ENCODE measurements around the gene NTPCR.
"Not testable (repeated sequence)": the region's sequence is repeated elsewhere in the genome, so short reads cannot be mapped to it uniquely, and the experiment has no call there.

The NTPCR gene, protein sequence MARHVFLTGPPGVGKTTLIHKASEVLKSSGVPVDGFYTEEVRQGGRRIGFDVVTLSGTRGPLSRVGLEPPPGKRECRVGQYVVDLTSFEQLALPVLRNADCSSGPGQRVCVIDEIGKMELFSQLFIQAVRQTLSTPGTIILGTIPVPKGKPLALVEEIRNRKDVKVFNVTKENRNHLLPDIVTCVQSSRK

DNA sequence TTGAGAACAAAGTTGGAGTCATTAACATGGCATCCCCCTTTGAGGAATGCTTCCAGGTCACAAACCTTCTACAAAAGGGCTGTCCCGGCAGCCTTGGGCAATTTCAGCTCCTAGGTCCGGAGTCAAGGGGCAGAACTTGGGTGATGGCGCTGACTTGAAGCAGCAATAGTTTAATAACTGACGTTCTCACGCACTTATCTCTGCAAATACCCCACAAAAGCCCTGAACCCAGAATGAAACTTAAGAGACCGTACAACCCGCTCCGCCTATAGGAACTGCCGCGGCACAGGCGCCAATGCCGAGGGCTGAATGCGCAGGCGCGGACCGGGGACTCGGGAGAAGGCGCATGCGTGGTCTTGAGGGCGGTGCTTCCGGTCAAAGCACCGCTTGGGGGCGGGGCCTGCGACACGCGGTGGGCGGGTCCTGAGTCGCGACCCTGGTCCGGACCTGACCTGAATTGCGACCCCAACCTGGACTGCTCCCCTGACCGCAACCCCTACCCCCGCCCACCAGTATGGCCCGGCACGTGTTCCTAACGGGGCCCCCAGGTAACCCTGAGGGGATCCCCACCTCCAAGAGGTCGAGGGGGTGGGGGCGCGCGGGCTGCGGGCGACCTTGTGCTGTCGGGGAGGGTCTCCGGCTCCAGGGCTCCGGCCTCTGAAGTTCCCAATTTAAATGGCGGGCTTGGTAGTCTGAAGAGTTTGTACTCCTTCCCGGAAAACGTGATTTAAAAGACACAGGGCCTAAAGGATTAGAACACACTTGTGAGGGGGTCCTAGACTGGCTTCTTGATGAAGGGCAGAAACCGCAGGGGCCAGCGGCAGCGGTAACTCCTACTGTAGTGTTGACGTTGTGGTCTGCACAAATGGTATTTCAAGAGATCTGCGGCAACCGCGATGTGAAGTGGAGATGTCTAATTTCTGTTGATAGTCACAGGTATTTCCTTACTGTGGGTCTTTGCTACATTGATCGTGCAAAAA lies at the start of gene NTPCR:
Gene NTPCR (plus strand): TSS at position 415 of the 980 bp plus-strand sequence. CDS start 100 bp downstream, at position 515.
- Mint-ChIP-seq H3K9me3 (no peaks in the 10 kb centered on the region), H3K36me3 (peaks cover 6 to 17% of the 10 kb centered on the region in 2 donors), H3K4me3 (peak within 1 kb of the TSS; percentile 90 to 93), H3K27me3 (no peaks in the 10 kb centered on the region), H3K27ac (peak within 1 kb of the TSS; percentile 93), H3K4me1 (peaks cover 23 to 40% of the 10 kb centered on the region in 2 donors)
- peak; percentile 86 to 89 for ATAC-seq (replicated peaks)
- DNase-seq = peak; percentile 93

DNA sequence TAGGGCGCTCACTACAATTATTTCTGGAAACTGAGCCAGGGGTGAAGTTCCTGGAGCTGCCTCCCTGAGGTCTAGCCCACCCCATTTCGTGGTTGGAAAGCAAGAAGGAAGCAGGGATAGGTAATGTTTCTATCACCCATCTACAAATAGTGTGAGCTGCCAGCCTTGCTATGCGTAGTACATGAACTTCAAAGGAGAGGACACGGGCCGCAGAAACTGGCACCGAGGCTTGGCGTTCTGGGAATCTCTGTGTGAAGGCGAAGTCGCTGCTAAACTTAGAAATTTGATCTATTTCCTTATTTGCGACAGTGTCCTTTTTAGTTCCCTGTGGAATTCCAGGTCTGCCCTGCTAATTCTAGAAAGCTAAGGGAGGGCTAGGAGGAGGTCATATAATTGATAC lies 49.6 kb upstream of the NTPCR start:
- ATAC-seq (replicated peaks) = no peak
- H3K9me3 Mint-ChIP-seq = no peaks in the 10 kb centered on the region

DNA sequence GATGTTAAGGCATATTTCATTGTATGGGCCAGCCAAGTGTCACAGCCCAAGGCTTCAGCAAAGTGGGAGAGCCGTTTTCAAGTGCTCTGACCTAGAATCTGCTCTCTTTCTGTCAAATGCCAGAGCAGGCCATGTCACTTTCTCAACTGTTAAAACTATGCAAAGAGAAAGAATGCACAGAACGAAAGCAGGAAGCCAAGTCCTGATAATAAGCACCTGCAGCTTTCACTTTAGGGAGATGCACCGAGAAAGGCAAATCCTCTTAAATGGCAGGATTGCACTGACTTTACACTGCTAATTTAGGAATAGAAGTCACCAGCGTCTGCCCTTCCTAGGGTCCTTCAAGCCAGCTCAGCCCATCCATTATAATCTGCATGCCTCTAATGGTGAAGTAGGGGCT lies 49.2 kb upstream of the NTPCR start:
- Mint-ChIP-seq H3K9me3 (no peaks in the 10 kb centered on the region), H3K27ac (no peak overlapping the region), H3K36me3 (no peaks in the 10 kb centered on the region), H3K27me3 (peaks cover 3 to 6% of the 10 kb centered on the region in 2 donors), H3K4me1 (no peaks in the 10 kb centered on the region), H3K4me3 (no peak overlapping the region)
- ATAC-seq (replicated peaks) = no peak
- no peak for DNase-seq

More for the DNA sequence above, 49.6 kb upstream of the NTPCR start:
- Mint-ChIP-seq H3K36me3 (no peaks in the 10 kb centered on the region), H3K4me1 (no peaks in the 10 kb centered on the region), H3K27ac (no peak overlapping the region), H3K4me3 (no peak overlapping the region), H3K27me3 (peaks cover 3 to 6% of the 10 kb centered on the region in 2 donors)
- no peak for DNase-seq

DNA sequence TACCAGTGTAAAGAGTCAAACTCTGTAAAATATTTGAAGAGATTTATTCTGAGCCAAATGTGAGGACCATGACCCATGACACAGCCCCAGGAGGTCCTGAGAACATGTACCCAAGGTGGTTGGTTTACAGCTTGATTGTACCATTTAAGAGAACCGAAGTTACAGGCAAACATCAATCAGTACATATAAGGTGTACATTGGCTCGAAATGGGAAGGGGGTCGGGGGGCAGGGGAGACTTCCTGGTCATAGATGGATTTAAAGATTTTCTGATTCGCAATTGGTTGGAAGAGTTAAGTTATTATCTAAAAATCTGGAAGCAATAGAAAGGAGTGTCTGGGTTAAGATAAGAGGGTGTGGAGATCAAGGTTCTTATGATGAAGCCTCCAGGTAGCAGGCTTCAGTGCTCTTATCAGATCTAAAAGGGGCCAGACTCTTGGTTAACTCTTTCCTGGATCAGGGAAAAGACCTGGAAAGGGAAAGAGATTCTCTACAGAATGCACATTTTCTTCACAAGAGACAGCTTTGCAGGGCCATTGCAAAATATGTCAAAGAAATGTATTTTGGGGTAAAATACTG lies 47.5 kb upstream of the NTPCR start:
- H3K4me3 Mint-ChIP-seq = no peak overlapping the region
- no peaks in the 10 kb centered on the region for H3K4me1 Mint-ChIP-seq
- H3K36me3 Mint-ChIP-seq = no peaks in the 10 kb centered on the region
- peaks cover 12 to 14% of the 10 kb centered on the region in 2 donors for H3K27me3 Mint-ChIP-seq
- H3K9me3 Mint-ChIP-seq = no peaks in the 10 kb centered on the region
- H3K27ac Mint-ChIP-seq = no peak overlapping the region
- DNase-seq (no peak), ATAC-seq (replicated peaks) (no peak)

DNA sequence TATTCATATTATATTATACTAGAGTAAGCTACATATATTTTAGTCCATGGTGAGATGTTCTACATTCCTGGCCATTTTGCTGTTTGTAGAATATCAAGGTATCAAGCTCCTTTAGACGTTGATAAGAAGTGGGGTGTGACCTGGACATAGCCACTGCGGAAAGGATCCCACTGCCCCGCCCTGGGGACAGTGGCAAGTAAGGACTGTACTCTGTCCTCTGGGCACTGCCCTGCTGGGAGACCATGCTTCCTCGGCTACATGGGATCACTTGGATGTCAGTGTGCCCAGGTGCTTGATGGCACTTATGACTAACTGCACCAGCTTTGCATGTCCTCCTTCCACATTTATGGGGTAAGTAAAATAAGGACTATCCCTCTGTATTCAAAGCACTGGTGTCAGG lies 46.3 kb upstream of the NTPCR start:
- Mint-ChIP-seq H3K27ac (no peak overlapping the region), H3K27me3 (peaks cover 8 to 14% of the 10 kb centered on the region in 2 donors), H3K4me1 (no peaks in the 10 kb centered on the region), H3K9me3 (no peaks in the 10 kb centered on the region), H3K4me3 (no peak overlapping the region), H3K36me3 (no peaks in the 10 kb centered on the region)
- ATAC-seq (replicated peaks) (no peak), DNase-seq (no peak)

DNA sequence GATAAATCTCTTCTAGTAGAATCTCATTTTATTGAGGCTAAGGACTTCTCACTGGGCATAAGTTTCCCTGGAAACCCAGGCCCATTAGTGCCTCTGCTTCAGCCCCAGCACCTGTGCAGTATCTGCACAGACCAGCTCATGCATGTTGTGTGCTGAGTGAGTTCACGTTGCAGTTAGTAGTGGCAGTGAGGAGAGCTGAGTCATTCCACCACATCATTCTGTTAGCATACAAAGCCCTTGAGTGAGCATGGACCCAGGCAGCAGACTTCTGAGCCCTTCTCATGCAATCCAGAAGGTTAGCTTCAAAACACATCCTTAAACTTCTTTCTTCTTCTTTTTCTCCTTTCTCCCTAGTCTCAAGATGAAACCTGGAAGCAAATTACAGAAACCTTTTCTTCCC lies 45.8 kb upstream of the NTPCR start:
- Mint-ChIP-seq H3K27me3 (peaks cover 8 to 14% of the 10 kb centered on the region in 2 donors), H3K4me3 (no peak overlapping the region), H3K36me3 (no peaks in the 10 kb centered on the region), H3K27ac (no peak overlapping the region), H3K4me1 (no peaks in the 10 kb centered on the region), H3K9me3 (no peaks in the 10 kb centered on the region)
- ATAC-seq (replicated peaks) (peak; percentile 43 to 51), DNase-seq (no peak)

DNA sequence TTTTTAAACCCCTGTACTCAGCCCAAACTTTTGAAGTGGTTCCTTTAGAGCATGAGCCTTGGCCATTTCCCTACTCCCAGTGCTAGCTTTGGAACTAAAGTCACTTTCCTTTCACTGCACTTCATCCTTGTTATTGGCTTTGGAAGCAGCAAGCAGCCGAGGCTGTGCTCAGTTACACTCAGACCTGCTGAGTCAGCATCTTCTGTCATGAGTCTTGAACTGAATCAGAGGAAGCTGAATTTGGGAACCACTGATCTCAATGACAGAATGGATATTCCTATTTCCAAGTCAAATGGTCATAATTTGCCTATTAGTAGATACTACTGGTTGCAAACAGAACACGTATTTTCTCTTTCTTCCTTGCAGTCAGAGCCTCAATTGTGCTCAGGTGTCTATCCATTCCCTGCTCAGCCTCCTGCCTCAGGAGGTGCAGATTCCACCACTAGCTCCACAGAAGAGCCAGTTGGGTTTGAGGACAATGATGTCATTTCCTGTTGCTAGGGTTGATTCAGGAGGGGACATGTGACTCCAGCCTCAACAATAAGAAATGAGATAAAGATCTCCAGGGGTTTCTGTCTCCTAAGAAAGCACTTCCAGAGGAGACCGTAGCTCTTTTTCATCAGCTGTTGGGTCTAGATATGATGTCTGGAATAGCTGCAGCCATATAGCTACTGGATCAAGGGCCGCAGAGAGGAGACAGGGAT lies 44.9 kb upstream of the NTPCR start:
- no peak for DNase-seq
- Mint-ChIP-seq H3K27ac (no peak overlapping the region), H3K36me3 (no peaks in the 10 kb centered on the region), H3K4me1 (peaks cover 0 to 6% of the 10 kb centered on the region in 2 donors), H3K27me3 (peaks cover 8 to 14% of the 10 kb centered on the region in 2 donors), H3K4me3 (no peak overlapping the region), H3K9me3 (no peaks in the 10 kb centered on the region)
- ATAC-seq (replicated peaks) = no peak

DNA sequence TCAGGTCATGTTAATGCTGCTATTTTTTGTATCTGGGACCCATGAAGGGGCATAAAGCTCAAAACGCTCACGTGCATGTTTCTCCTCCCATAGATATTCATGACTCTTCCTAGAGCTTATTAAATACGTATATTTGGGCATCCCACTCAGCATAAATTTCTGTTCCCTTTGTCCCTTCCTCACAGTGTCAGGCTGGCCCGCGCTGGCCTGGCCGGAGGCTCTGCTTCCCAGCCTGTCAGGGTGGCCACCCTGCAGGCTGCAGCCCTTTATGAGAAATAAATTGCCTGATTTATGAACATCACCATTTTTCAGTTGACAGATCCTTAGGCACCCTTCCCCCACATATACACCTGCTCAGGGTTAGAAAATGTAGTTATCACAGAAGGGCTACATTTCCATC lies 44.0 kb upstream of the NTPCR start:
- no peak overlapping the region for H3K4me3 Mint-ChIP-seq

DNA sequence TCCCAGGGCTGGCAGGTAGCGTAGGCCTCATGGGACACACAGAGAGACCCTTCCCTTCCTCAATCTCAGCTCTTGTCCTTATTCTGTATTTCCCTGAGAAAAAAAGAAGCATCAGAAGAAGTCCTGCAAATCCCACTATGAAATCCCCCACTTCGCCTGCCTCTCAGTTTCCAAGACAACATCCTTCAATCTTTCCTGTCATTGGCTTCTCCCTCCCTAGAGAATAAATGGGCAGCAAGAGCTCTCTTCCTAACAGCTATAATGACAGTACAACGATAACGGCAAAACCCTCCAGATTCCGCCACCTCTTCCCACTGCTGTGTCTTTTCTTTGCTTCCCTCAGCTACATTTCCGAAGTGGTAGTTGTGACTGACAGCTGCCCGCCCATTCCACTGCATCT lies 41.6 kb upstream of the NTPCR start:
- Mint-ChIP-seq H3K27ac (no peak overlapping the region), H3K36me3 (no peaks in the 10 kb centered on the region), H3K4me3 (no peak overlapping the region), H3K9me3 (no peaks in the 10 kb centered on the region), H3K4me1 (peaks cover 0 to 6% of the 10 kb centered on the region in 2 donors), H3K27me3 (peaks cover 8 to 14% of the 10 kb centered on the region in 2 donors)
- no peak for ATAC-seq (replicated peaks)
- DNase-seq = no peak

More for the DNA sequence above, 44.0 kb upstream of the NTPCR start:
- Mint-ChIP-seq H3K4me1 (peaks cover 0 to 6% of the 10 kb centered on the region in 2 donors), H3K9me3 (no peaks in the 10 kb centered on the region), H3K27ac (no peak overlapping the region), H3K27me3 (peaks cover 8 to 14% of the 10 kb centered on the region in 2 donors), H3K36me3 (no peaks in the 10 kb centered on the region)
- no peak for DNase-seq
- ATAC-seq (replicated peaks) = no peak

DNA sequence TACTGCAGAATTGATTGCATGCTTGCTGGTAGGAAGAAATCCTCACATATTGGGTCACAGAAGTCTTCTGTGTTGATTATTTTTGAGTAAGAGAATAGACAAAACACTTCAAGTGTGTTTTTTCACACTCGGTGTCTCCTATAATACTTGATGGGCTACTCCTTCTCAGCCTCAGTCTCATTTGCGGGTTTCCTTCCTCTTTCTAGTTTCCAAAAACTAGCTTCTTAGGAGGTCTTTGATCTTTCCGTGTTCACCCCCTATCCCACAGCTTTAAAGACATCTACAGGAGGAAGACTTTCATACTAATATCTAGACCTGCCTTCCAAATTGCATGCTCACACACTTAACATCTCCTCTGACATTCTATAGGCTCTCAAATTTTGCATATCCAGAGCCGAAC lies 40.7 kb upstream of the NTPCR start:
- H3K4me1 Mint-ChIP-seq = peaks cover 0 to 10% of the 10 kb centered on the region in 2 donors
- peaks cover 8 to 12% of the 10 kb centered on the region in 2 donors for H3K27me3 Mint-ChIP-seq
- no peak for ATAC-seq (replicated peaks)
- H3K27ac Mint-ChIP-seq = no peak overlapping the region
- no peaks in the 10 kb centered on the region for H3K36me3 Mint-ChIP-seq
- no peaks in the 10 kb centered on the region for H3K9me3 Mint-ChIP-seq
- no peak for DNase-seq
- H3K4me3 Mint-ChIP-seq = no peak overlapping the region

DNA sequence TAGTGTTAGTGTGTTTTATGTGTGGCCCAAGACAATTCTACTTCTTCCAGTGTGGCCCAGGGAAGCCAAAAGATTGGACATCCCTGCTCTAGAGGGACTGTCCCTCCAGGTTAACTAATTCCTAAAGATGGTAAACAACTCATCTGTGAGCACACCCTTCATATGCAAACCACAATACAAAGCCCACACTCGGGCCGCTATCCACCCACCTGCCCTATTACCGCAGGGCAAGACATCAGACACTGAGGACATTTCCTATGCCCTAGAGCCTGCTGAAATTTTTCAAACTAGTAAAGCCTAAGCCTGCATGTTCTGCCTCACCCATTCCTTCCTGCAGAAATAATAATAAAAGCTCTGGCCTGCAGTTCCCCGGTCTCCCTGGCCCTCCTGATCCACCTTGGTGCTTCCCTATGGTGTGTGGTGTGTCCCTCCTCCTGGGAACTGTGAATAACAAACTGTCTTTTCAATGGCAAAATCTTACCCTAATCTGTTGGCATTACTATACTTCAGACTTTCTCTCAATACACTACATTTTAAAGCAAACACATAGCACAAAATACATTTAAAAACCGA lies 39.3 kb upstream of the NTPCR start:
- Mint-ChIP-seq H3K4me3 (no peak overlapping the region), H3K36me3 (no peaks in the 10 kb centered on the region), H3K27ac (no peak overlapping the region), H3K4me1 (peaks cover 2 to 10% of the 10 kb centered on the region in 2 donors), H3K9me3 (no peaks in the 10 kb centered on the region), H3K27me3 (peaks cover 8 to 9% of the 10 kb centered on the region in 2 donors)
- DNase-seq (no peak), ATAC-seq (replicated peaks) (no peak)

DNA sequence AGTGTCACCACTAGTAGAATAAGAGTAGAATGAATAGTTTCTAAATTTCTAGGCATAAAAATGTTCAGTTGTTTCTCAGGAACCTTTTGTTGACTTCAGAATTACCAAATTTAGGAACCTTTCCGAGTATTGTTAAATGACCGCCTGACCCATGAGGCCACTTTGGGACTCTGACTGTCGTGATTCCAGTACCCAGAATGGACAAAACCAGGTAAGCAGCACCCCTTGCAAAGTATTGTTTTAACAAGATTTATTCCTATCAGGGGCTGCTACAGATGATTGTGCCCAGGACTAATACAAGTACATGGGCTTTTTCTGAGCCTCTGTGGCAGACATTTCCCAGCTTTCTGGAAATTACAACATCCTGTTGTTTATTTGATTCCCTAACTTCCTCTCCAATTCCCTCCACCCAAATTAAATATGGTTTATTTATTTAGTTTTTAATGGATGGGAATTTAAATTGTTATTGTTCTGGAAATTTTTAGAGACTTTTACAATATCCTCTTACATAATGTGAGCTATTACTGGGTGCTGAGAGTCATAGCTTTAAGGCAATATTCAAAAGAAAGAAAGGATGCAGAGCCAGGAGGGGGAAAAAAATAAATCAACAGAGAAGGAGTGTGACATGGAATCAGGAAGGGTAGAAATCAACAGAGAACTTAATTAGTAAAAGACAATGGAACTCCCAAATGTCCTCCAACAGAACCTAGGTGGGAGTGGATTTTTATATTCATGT lies 37.4 kb upstream of the NTPCR start:
- Mint-ChIP-seq H3K27me3 (no peaks in the 10 kb centered on the region), H3K36me3 (no peaks in the 10 kb centered on the region), H3K27ac (no peak overlapping the region), H3K4me1 (peaks cover 2 to 10% of the 10 kb centered on the region in 2 donors), H3K9me3 (no peaks in the 10 kb centered on the region), H3K4me3 (no peak overlapping the region)
- no peak for ATAC-seq (replicated peaks)
- no peak for DNase-seq

DNA sequence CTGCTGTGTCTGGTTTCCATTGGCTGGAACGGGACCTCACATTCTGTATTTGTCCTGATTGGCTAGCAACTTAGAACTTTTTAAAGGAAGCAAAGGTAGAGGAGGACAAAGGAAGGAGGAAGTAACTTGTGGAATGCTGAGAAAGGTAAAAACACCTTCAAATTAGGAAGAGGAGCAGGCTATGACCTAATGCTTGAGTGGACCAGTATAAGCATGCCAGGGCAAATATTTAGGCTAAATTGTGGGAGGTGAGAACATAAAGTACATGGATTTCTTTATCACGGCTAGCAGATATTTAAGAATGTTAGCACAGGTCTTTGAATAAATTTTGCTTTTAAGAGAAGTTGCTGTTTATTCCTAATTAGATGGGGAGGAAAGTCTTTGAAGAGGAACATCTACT lies 36.1 kb upstream of the NTPCR start:
- not testable (repeated sequence) for H3K27me3 Mint-ChIP-seq; H3K4me3 Mint-ChIP-seq; H3K36me3 Mint-ChIP-seq; H3K27ac Mint-ChIP-seq; H3K4me1 Mint-ChIP-seq; DNase-seq; ATAC-seq (replicated peaks); H3K9me3 Mint-ChIP-seq

Measured in stimulated activated naive B cell treated with anti-CD40 and anti-IgM and Interleukin-4, amounts not matched to agents 10 μg/mL and 1 μg/mL and 100 μg/mL, for 72 hours (primary cell).